HUDEP-2 (cell line): Measurements from ENCODE around the gene MICAL3.
A peak's percentile ranks its signal among the peaks of the same experiment; 100 is the strongest.
"Not testable (repeated sequence)": the region's sequence is repeated elsewhere in the genome, so short reads cannot be mapped to it uniquely, and the experiment has no call there.

ENCODE experiments used
- DNase-seq, 76 experiments: peaks; one replicate each; lab custom pipeline; 2025; ENCODE audit not compliant: unreplicated experiment in 76 of 76; lab: John Stamatoyannopoulos, UW

Gene MICAL3

DNA sequence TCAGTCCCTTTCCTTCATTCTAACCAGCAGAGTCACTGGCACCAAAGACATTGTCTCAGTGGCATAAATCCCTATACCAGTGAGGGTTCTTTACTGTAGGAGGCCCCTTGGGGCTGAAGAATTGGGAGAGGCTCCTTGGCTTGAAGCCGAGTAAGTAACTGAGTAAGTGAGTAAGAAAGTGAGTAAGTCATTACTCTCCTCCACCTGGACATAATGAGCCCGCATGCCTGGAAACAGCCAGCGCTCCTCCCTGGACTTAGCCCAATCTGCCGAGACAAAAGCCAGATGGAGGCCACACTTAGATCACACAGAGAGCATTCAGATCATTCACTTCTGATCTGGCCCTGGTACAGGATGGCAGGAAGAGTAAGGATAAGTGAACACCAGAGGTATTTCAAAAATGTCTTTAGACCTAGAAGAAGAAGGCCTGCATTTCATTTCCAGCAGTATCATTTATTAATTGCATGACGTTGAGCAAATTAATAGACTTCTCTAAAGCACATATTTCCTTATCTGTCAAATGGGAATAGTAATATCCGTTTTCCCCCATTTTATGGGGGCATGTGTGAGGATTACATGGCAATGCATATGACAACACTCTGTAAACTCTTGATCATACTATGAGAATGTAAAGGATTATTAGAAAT, 8.2 kb upstream of the MICAL3 start:
- DNase-seq: no peak

DNA sequence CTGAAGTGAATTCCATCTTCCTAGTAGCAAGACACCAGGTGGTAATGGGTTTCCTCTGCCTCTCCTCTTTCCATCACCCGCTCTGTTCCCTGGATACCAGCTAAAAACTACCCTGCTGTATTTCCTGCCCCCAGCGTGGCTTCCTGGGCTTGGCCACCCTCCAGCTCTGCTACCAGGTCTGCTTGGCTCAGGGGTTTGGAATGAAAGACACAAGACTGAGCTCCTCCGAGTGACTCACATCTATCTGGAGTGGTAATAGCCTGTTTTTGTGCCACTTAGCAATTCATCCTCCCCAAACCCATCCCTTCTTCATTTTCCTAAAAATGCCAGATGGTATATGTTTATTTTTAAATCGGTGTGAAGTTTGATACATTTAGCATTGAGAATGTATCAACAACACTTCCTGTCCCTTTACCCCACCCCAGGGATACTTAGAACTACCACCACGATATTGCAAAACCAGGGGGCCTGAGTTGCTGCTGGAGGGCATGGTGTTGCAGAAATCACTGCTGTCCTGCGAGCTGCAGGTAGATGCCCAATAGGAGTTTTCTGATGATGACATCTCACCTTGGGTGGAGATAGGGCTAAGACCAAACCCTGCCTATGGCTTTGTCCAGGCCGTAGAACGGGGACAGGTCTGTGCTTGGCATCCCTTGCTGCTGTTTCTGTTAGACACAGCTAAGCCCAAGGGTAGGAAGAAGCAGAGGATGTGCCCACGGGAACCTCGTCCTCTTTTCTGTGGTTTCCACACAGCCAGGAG, 7.5 kb upstream of the MICAL3 start:
- no peak for DNase-seq

DNA sequence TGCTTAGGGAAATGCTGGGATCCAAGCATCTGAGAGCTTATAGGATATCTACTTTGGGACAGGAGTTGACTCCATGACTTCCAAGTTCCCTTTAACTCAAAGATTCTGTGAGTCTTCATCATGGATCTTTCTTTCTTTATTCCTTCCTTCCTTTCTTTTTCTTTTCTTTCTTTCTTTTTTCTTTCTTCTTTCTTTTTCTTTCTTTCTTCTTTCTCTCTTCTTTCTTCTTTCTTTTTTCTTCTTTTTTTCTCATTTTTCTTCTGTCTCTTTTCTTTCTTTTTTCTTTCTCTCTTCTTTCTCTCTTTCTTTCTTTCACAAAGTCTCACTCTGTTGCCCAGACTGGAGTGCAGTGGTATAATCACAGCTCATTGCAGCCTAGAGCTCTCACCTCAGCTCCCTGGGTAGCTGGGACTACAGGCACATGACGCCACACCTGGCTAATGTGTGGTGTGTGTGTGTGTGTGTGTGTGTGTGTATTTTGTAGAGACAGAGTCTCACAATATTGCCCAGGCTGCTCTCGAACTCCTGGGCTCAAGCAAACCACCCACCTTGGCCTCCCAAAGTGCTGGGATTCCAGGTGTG, 5.4 kb upstream of the MICAL3 start:
- DNase-seq: no peak

DNA sequence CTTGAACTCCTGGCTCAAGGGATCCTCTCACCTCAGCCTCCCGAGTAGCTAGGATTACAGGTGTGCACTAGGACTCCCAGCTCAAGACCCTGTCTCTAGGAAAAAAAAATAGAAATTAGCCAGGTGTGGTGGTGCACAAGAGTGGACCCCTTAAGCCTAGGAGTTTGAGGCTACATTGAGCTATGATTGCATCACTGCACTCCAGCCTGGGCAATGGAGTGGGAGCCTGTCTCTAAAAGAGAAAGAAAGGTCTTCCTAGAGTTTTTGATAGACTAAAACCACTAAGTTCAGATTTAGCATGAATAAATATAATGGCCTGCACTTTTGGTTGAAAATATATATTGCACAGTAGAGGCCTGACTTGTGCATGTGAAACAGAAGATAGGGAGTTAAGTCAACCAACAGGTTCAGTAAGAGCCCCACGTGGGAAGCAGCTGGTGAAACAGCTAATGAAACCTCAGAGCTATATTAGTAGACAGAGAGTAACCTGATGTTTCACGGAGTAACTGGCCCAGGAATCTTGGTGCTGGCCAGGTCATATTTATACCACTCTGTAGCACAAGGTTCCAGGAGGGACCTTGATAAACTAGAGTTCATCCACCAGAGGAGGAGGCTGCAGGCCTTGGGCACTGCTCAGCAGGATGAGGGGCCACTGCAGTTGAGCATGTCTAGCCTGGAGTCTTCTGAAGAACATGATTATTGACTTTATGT, 4.6 kb upstream of the MICAL3 start:
- DNase-seq: no peak

DNA sequence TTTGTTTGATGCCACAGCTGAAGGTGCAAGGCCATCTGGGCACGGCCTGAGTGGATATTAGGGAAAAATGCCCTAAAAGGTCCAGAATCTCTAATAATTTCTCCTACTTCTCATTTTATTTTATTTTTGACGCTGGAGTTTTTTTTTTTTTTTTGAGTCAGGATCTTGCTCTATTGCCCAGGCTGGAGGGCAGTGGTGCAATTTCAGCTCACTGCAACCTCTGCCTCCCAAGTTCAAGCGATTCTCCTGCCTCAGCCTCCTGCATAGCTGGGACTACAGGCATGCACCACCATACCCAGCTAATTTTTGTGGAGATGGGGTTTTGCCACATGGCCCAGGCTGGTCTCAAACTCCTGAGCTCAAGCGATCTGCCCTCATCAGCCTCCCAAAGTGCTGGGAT, 1.5 kb upstream of the MICAL3 start:
- not testable (repeated sequence) for DNase-seq

DNA sequence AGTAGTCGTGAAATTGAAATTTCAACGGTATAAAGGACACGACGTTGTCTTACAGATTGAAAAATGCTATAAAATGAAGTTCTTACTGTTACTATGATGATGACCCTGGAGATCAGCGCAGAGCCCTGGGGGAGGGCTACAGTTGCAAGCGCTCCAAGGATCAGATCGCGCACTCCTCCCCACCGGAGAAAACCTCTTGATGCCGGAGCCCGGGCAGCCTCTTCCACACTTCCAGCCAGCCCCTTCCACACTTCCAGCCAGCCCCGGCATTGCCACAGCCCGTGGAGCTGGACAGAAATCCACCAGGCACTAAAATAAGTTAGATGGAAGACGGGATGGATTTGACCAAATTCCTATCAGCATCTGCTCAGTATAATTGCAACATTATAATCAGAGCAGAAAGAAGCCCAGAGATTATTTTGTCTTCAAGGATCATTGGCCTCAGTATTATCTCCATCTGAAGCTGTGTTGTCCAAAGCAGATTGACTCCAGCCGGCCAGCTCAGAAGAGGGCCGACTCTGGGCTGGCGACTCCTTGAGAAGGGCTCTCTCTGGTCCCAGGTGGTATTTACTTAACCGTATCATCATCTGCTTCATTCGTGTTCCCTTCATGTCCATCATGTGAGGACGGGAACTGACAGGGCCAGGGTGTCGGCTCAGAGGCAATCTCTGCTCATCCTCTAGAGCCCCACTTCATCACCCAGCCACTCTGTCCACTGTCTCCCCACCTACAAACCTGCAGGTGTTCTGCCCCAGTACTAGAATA, 777 bp upstream of the MICAL3 start:
- DNase-seq: no peak

DNA sequence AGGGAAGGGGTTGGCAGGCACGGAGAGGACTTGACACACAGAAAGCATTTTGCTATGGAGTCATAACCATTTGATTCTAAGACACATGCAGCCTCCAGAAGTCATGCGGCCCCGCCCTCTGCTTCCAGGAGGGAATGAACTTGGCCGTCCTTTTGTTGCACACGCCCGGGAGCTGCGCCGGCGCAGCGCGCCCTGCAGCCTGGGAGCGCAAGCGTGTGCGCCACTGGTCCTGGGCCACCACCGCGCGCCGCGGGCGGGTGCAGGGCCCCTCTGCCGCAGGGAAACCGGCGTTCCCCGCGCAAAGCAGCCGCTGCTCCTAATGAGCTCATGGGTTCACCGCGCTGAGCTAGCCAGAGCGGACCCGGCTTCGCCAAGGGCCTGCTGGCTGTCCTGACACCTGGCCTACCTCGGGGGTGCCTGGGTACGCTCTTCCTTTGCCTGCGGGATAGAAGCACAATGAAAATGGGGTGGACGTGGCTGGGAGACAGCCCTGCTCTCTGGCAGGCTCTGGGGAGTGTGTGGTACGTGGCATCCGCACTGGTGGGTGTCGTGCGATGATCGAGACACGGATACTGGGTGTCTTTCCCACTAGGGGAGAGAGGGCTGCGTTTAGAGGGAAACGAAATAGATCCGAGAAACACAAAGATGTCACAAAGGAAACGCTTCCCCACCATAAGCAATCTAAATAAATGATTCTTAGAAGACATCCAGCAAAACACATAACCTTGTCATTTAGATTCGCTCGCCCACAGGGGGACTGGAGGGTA, 669 bp downstream of the MICAL3 start:
- DNase-seq: peak in 24 of 76 experiments; percentile 6 to 60 (median 26)

DNA sequence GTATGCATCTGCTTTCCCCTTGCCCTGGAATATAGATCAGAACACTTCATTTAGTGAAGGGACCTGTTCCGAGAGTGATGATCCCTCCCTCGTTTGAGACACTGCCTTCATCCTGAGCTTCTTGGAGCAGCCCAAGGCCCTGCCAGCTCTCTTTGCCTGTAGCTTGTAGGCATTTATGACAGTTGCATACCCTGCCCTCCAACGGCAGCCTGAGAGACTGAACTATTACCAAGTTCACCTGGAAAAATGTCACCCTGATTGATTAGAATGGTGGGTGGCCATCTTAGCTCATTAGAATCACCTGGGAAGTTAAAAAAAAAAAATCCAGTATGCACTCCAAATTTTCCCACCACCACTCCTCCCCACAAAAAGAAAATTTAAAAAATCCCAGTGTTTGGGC, 1.5 kb downstream of the MICAL3 start:
- no peak for DNase-seq

DNA sequence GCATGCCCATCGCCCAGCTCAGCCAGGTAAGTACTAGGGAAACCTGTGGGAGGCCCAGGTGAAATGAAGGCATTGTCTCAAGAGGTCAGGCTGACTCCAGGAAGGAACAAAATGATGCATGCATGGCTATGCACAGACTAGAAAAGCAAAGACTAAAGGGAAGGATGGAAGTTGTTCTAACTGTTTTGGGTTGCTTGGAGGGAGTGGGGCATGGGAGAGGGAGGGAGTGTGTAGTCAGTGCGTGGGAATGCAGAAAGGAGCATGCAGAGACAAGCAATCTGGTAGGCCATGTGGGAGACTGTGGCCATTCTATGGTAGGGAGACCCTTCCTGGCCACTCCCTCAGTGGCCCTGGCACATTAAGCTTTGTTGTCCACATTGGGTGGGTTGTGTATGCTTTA, 2.9 kb downstream of the MICAL3 start:
- DNase-seq: no peak

DNA sequence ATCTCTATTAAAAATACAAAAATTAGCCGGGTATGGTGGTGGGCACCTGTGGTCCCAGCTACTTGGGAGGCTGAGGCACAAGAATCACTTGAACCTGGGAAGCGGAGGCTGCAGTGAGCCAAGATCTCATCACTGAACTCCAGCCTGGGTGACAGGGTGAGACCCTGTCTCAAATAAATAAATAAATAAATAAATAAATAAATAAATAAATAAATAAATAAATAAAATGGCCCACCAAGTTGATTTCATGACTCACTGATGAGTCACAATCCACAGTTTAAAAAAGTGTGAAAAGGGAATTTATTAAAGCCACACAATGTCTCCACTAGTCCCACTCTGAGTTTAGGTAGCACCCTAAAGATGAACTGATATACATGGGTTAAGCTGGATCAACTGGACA, 3.6 kb downstream of the MICAL3 start:
- not testable (repeated sequence) for DNase-seq

DNA sequence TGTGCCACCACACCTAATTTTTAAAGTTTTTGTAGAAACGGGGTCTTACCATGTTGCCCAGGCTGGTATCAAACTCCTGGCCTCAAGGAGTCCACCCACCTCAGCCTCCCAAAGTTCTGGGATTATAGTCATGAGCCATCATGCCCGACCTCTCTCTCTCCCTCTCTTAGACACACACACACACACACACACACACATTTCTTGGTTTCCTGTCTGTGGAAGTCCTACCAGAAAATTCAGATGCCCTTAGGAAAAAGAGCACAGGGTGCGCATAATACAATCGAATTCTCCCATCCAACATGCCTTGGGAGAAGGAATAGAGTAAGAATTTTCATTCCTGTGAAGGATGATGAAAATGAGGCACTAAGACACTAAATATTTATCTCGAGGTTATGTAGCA, 10.4 kb downstream of the MICAL3 start:
- no peak for DNase-seq

DNA sequence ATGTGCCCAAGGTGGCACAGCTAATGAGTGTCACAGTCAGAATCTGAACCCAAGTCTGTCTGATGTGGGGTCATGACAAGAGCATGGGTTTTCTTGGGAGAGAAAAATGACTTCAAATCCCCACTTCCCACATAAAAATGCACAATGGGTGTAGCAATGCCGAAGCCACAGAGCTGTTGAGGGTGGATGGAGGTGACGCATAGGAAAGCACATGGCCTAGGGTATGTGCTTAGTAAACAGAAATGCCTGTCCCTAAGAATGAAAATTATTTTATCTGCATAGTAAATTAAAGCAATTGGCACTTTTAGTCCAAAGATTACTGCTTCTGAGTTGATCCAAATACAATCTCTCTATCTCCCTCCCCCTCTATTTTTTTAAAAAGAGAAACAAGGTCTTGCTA, 10.9 kb downstream of the MICAL3 start:
- DNase-seq: no peak

DNA sequence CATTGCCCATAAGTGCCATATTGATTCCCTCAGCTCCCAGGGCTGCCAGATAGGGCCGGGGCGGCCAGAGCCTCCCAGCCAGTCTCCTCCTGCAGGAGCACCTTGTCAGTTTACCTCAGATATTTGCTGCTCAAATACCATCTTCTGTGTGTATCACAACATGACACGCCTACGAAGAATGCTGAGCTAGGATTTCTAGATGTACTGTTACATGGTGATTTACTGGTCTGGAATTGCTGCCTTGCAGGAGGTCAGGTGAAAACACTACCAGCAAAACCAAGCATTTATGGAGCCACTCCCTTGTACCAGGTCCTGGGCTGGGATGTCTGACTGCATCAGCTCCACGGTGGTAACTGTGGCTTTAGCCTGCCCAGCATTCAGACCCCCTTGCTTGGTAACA, 11.8 kb downstream of the MICAL3 start:
- no peak for DNase-seq

DNA sequence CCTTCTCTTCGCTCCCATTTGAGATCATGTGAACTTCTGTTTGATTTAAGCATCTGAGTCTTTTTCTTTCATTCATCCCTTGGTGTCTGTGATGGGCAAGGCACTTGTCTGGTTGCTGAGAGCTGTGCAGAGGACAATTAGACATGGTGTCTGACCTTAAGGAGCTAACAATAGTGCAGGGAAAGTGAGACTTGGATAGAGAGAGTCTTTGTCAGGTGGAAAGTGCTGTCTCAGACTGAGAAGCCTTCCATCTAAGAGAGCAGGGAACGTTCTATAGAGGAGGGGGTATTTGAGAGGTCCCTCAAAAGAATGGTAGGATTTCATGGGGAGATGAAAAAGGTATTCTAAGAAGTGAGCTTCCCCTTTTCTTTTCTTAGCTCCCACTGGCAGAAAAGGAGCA, 14.1 kb downstream of the MICAL3 start:
- DNase-seq: no peak

DNA sequence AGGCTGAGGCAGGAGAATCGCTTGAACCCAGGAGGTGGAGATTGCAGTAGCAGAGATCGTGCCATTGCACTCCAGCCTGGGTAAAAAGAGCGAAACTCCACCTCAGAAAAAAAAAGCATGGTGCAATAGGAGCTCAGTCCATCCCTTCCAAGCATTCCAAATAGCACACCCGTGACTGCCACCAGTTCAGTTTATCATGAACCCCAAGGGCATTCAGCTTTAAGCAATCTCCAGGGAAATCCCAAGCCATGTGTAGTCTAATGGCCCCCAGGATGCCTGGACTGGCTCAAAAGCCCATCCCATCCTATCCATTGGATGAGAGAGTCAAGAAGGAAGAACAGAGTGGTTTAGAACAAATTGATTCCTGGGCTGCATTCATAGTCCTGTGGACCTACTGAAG, 16.2 kb downstream of the MICAL3 start:
- DNase-seq: no peak

DNA sequence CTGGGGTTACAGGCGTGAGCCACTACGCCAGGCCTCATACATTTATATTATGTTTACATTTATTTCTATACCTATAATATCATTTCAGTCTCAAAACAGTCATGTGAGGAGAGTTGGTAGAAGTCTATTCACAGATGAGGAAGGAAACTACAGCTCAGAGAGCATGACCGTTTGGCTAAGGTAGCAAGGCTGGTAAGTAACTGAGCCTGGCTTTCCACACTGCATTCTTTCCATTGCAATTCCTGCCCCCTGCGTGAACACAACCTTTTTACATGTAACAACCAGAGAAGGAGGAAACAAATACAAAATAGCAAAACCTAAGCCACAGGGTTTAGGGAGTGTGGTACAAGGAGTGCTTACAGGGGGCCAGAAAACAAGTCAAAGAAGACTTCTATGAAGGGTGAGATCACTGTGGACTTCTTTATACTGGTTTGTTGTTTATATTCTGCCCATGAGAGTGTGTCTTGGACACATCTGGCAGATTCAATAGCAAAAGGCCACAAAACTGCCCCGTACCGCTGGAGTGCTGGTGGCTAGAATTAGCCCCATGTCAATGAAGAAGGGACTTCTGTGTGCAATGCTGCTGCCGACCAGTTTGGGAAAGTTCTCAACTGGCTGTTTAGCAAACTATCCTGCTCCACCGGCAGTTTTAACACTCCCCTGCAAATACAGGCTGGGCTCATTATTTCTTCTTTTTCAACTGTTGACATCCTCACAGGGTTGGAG, 19.0 kb downstream of the MICAL3 start:
- no peak for DNase-seq

DNA sequence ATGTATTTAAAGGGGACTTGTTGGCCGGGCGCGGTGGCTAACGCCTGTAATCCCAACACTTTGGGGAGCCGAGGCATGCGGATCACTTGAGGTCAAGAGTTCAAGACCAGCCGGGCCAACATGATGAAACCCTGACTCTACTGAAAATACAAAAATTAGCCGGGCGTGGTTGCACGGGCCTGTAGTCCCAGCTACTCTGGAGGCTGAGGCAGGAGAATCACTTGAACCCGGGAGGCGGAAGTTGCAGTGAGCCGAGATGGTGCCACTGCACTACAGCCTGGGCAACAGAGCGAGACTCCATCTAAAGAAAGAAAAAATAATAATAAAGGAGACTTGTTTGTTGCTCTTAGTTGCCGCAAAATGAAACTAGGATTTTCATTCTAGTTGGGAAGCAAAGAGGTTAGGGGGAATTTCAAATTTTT, 22.5 kb downstream of the MICAL3 start:
- DNase-seq: not testable (repeated sequence)

DNA sequence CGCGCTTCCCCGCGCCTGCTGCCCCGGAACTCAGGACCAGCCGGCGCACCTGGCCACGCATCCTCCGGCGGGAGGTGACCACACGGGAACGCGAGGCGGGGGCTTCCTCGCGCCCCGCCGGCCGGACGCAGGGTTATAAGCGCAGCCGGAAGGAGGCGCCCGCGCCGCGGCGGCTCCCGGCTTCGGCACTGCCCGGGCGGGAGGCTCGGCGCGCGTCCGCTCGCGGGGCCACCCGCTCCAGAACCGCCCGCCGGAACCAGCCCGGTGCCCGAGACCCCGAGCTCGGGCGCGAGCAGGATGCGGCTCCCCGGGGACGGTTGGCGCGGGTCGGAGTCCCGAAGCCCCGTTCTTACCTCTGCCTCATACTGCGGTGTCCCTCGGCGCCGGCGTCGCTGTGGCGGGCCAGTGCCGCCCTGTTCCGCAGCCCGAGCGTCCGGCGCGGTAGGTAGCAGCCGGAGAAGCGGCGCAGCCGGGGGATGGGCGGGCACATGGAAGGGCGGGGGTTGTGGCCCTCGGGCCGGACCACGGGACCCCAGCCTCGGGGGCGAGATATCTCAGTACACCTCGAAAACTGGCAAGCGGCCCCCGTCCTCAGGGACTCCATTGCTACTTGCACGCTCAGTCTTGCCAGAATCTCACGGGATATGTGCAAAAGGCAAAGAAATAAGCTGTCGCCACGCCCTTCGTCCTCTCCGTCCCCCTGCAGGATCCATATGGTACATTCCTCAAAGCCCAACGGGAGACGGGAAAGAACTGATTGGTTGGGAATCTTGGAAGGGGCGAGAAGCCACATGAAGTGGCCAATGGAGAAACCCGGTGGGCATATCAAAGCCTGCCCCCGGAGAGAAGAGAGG, 23.1 kb downstream of the MICAL3 start:
- peak; percentile 59 to 95 (median 85) for DNase-seq
